Mesenchymal stem cell (in vitro differentiated cells and primary cell): Measurements from ENCODE around the gene DPEP1. TPM values are rescaled to one million over a fixed set of nuclear protein-coding genes. Genes with fewer than 3 reads are reported as not detected.

Source experiments
- DNase-seq: peaks from one replicate; pipeline ENCODE4 v3.0.0-alpha.2; 2013
- H2AFZ ChIP-seq: one replicate; pipeline ENCODE4 v1.6.1; 2013; ENCODE audit warnings: low read depth, mild to moderate bottlenecking, control low read depth, inconsistent platforms, low read length, moderate library complexity
- H2AK5ac ChIP-seq: 2 replicates; pipeline ENCODE4 v1.6.1; 2013; ENCODE audit warnings: low read length, moderate library complexity, mild to moderate bottlenecking, inconsistent platforms; ENCODE audit not compliant: severe bottlenecking
- H2BK120ac ChIP-seq: one replicate; pipeline ENCODE4 v1.6.1; 2013; ENCODE audit warnings: low read depth, mild to moderate bottlenecking, inconsistent platforms, low read length, moderate library complexity
- H2BK12ac ChIP-seq, 2 experiments: one replicate each; pipeline ENCODE4 v1.6.1; 2013; ENCODE audit warnings: inconsistent platforms in 2 of 2, low read length in 2 of 2, mild to moderate bottlenecking in 2 of 2, moderate library complexity in 2 of 2, control low read depth in 1 of 2
- H2BK15ac ChIP-seq: one replicate; pipeline ENCODE4 v1.6.1; 2013; ENCODE audit warnings: mild to moderate bottlenecking, low read depth, inconsistent platforms; ENCODE audit not compliant: poor library complexity, severe bottlenecking
- H2BK5ac ChIP-seq: 2 replicates; pipeline ENCODE4 v1.6.1; 2013; ENCODE audit warnings: low read depth, mild to moderate bottlenecking, low read length, control low read depth, inconsistent platforms; ENCODE audit not compliant: poor library complexity, severe bottlenecking
- H3K14ac ChIP-seq, 2 experiments: one replicate each; pipeline ENCODE4 v1.6.1; 2013; ENCODE audit warnings: inconsistent platforms in 2 of 2, low read length in 2 of 2, control low read depth in 1 of 2, mild to moderate bottlenecking in 1 of 2, moderate library complexity in 1 of 2
- H3K18ac ChIP-seq, 2 experiments: one replicate each; pipeline ENCODE4 v1.6.1; 2013; ENCODE audit warnings: inconsistent platforms in 2 of 2, low read length in 2 of 2, control low read depth in 1 of 2, low read depth in 1 of 2, mild to moderate bottlenecking in 1 of 2
- H3K23ac ChIP-seq, 2 experiments: one replicate each; pipeline ENCODE4 v1.6.1; 2013; ENCODE audit warnings: inconsistent platforms in 2 of 2, low read length in 2 of 2, mild to moderate bottlenecking in 2 of 2, moderate library complexity in 2 of 2, control low read depth in 1 of 2
- H3K27ac ChIP-seq: 2 replicates; pipeline ENCODE4 v1.5.1; 2013; ENCODE audit warnings: mild to moderate bottlenecking, moderate library complexity, low read length, control low read depth, inconsistent platforms; ENCODE audit not compliant: poor library complexity, severe bottlenecking
- H3K27me3 ChIP-seq, 2 experiments: 2 replicates each; pipeline versions ENCODE4 v1.6.1 to v1.7.0; 2013; ENCODE audit warnings: low read length in 2 of 2, mild to moderate bottlenecking in 2 of 2, moderate library complexity in 2 of 2, control low read depth in 1 of 2, inconsistent platforms in 1 of 2; ENCODE audit not compliant: control insufficient read depth in 1 of 2, insufficient read depth in 1 of 2
- H3K36me3 ChIP-seq, 2 experiments: 2 replicates each; pipeline versions ENCODE4 v1.6.1 to v1.7.0; 2013; ENCODE audit warnings: low read length in 2 of 2, control low read depth in 1 of 2, inconsistent platforms in 1 of 2, low read depth in 1 of 2, mild to moderate bottlenecking in 1 of 2; ENCODE audit not compliant: insufficient read depth in 2 of 2, control insufficient read depth in 1 of 2
- H3K4ac ChIP-seq, 2 experiments: one replicate each; pipeline ENCODE4 v1.6.1; 2013; ENCODE audit warnings: inconsistent platforms in 2 of 2, low read length in 2 of 2, mild to moderate bottlenecking in 2 of 2, moderate library complexity in 2 of 2, control low read depth in 1 of 2, low read depth in 1 of 2
- H3K4me1 ChIP-seq: 2 replicates; pipeline ENCODE4 v1.6.1; 2013; ENCODE audit warnings: low read depth, low read length, control low read depth; ENCODE audit not compliant: control insufficient read depth, insufficient read depth
- H3K4me2 ChIP-seq: 2 replicates; pipeline ENCODE4 v1.6.1; 2013; ENCODE audit warnings: low read length, mild to moderate bottlenecking, inconsistent platforms; ENCODE audit not compliant: poor library complexity, severe bottlenecking
- H3K4me3 ChIP-seq, 2 experiments: 2 replicates each; pipeline versions ENCODE4 v1.5.1 to v1.7.0; 2013; ENCODE audit warnings: low read length in 2 of 2, mild to moderate bottlenecking in 2 of 2, control low read depth in 1 of 2, low read depth in 1 of 2; ENCODE audit not compliant: insufficient read depth in 1 of 2
- H3K79me1 ChIP-seq: replicated peaks from 2 replicates; pipeline ENCODE4 v1.6.1; 2013; ENCODE audit warnings: mild to moderate bottlenecking, control low read depth, low read length, inconsistent platforms; ENCODE audit not compliant: poor library complexity, severe bottlenecking
- H3K9ac ChIP-seq: 2 replicates; pipeline ENCODE4 v1.7.0; 2013; ENCODE audit warnings: mild to moderate bottlenecking, low read length, moderate library complexity
- H3K9me3 ChIP-seq: 2 replicates; pipeline ENCODE4 v1.7.0; 2013; ENCODE audit warnings: mild to moderate bottlenecking, low read length; ENCODE audit not compliant: control insufficient read depth
- H4K8ac ChIP-seq: one replicate; pipeline ENCODE4 v1.6.1; 2013; ENCODE audit warnings: inconsistent platforms, mild to moderate bottlenecking, low read length, moderate library complexity
- H4K91ac ChIP-seq: one replicate; pipeline ENCODE4 v1.6.1; 2013; ENCODE audit warnings: mild to moderate bottlenecking, low read length, inconsistent platforms
- WGBS: methylation state at CpG from one replicate; pipeline ENCODE4 v1.1.7; 2013; ENCODE audit warnings: mixed read lengths; 5-methylcytosine and 5-hydroxymethylcytosine counted together
- polyA plus RNA-seq, 2 experiments: library from polyadenylated mRNA; stranded (reverse); fragments of 200-250 nt; gene quantifications; one replicate each; pipeline ENCODE4 v1.2.3, GENCODE V29; 2013

DPEP1 gene
- polyA plus RNA-seq (2013, experiment 1 of 2): not detected
- polyA plus RNA-seq (2013, experiment 2 of 2): not detected

DNA sequence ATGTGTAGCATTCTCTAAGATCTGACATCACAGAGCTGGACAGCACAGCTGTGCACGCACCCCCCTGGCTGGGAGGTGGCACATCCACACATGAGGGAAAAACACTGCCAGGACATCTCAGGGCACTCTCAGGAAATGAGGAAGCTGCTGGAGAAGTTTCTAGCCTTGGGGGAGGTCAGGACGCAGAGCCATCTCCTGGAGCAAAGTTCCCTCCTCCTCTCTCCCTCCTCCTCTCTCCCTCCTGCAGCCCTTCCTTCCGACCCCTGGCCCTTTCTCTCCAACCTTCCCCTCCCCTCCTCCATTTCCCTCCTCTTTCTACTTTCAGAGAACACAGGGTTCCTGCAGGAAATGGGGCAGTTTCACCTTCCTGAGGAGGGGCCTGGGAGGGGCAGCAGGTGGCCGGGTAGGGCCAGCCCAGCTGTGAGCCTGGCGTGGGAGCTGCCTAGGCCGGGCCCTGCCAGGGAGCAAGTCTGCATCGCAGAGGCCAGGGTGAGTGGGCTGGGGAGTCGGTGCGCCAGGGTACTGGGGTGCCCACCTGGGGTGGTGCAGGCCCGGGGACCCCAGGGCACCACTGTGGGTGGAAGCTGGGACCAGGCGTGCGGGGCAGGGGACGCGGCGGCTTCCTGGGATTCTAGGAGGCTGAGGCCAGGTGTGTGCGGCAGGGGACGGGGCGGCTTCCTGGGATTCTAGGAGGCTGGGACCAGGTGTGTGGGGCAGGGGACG is at the start of gene DPEP1:
DPEP1 (plus strand) TSS at position 412 of the 723 bp plus-strand sequence. CDS start 16,769 bp downstream, outside the sequence.
- Histone ChIP-seq H3K14ac (no peak within 1 kb of the TSS), H3K4me1 (peaks cover 20% of the 10 kb centered on the region), H2AK5ac (no peak within 1 kb of the TSS), H2AFZ (no peak within 1 kb of the TSS), H3K4ac (no peak within 1 kb of the TSS), H2BK5ac (no peak within 1 kb of the TSS), H3K4me2 (no peak within 1 kb of the TSS), H3K23ac (no peak within 1 kb of the TSS), H4K8ac (no peak within 1 kb of the TSS), H3K9me3 (no peaks in the 10 kb centered on the region), H2BK12ac (no peak within 1 kb of the TSS), H3K9ac (no peak within 1 kb of the TSS), H3K4me3 (no peak within 1 kb of the TSS), H2BK15ac (no peak within 1 kb of the TSS), H3K79me1 (no peaks in the 10 kb centered on the region), H2BK120ac (no peak within 1 kb of the TSS), H3K18ac (peak within 1 kb of the TSS in 1 of 2 experiments; percentile 1), H3K27me3 (peaks cover 0 to 48% of the 10 kb centered on the region in 2 experiments), H3K27ac (no peak within 1 kb of the TSS), H3K36me3 (no peaks in the 10 kb centered on the region), H4K91ac (no peak within 1 kb of the TSS)
- WGBS: 83% methylated on average over 19 of the region's 19 CpGs
- no peak for DNase-seq

GRCh38 chr16:89564476-89565255 is 48.8 kb upstream of the DPEP1 start:
- peak overlapping the region; percentile 52 for H3K9ac ChIP-seq
- H4K8ac ChIP-seq: peak overlapping the region; percentile 73
- no peak overlapping the region for H3K23ac ChIP-seq
- H2AFZ ChIP-seq: no peak overlapping the region
- peaks cover 6 to 18% of the 10 kb centered on the region in 2 experiments for H3K27me3 ChIP-seq
- H2BK12ac ChIP-seq: no peak overlapping the region
- peaks cover 1% of the 10 kb centered on the region for H3K79me1 ChIP-seq
- H2BK15ac ChIP-seq: no peak overlapping the region
- H3K4me1 ChIP-seq: peaks cover 38% of the 10 kb centered on the region
- 62% methylated on average over 21 of the region's 22 CpGs for WGBS
- peaks cover 40 to 48% of the 10 kb centered on the region in 2 experiments for H3K36me3 ChIP-seq
- no peak overlapping the region for H2BK5ac ChIP-seq
- no peak overlapping the region for H2BK120ac ChIP-seq
- H3K4me2 ChIP-seq: no peak overlapping the region
- no peak overlapping the region for H3K18ac ChIP-seq
- H3K9me3 ChIP-seq: no peaks in the 10 kb centered on the region
- H3K14ac ChIP-seq: no peak overlapping the region
- H3K4ac ChIP-seq: no peak overlapping the region
- H2AK5ac ChIP-seq: no peak overlapping the region
- no peak overlapping the region for H3K27ac ChIP-seq
- H4K91ac ChIP-seq: no peak overlapping the region
- H3K4me3 ChIP-seq: no peak overlapping the region
- no peak for DNase-seq

DNA sequence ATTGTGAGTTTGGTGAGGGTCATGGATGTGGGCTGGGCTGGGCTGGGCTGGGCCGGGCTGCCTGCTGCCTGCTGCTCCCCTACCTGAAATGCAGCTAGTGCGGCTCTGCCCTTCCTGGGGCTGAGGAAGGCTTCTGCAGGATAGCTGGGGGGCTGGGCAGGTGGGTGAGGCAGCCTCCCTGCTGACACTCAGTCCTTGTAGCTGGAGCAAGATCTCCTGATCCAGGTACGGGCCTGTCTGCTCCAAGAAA is 48.3 kb upstream of the DPEP1 start:
- no peak overlapping the region for H2AFZ ChIP-seq
- no peak overlapping the region for H2BK5ac ChIP-seq
- peak overlapping the region in 1 of 2 experiments; percentile 70 for H3K4me3 ChIP-seq
- peak overlapping the region; percentile 67 for H4K8ac ChIP-seq
- WGBS: 23% methylated on average over 3 of the region's 3 CpGs
- no peak overlapping the region for H3K18ac ChIP-seq
- H2BK120ac ChIP-seq: no peak overlapping the region
- DNase-seq: no peak
- H3K9me3 ChIP-seq: no peaks in the 10 kb centered on the region
- H3K79me1 ChIP-seq: no peaks in the 10 kb centered on the region
- no peak overlapping the region for H3K23ac ChIP-seq
- H4K91ac ChIP-seq: no peak overlapping the region
- peaks cover 40 to 48% of the 10 kb centered on the region in 2 experiments for H3K36me3 ChIP-seq
- H3K4me2 ChIP-seq: peak overlapping the region; percentile 61
- no peak overlapping the region for H2BK12ac ChIP-seq
- no peak overlapping the region for H2BK15ac ChIP-seq
- peaks cover 38% of the 10 kb centered on the region for H3K4me1 ChIP-seq
- no peak overlapping the region for H2AK5ac ChIP-seq
- H3K27ac ChIP-seq: no peak overlapping the region
- no peak overlapping the region for H3K4ac ChIP-seq
- peak overlapping the region in 1 of 2 experiments; percentile 49 for H3K14ac ChIP-seq
- H3K27me3 ChIP-seq: peaks cover 9 to 22% of the 10 kb centered on the region in 2 experiments
- peak overlapping the region; percentile 52 for H3K9ac ChIP-seq
